ENCODE results near the gene DMRT1.

DNA sequence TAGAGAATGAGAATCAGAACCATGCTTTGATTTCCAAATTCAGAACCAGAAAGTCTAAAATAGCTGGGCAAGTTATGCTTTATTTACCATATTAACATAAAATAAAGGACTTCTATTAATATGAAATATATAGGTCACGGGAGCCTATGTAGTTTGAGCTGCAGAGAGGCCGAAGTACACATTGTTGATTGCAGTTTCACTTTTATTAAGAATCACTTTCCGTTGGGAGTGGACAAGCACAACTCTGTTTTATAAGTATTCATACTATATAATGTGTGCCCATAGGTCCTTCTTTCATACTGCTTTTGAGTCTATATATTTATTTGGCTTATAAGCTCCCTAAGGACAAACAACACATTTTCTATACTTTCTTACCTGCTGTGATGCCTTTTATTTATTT, 76.2 kb downstream of the DMRT1 start:
- TF ChIP-seq, protein P1, sequence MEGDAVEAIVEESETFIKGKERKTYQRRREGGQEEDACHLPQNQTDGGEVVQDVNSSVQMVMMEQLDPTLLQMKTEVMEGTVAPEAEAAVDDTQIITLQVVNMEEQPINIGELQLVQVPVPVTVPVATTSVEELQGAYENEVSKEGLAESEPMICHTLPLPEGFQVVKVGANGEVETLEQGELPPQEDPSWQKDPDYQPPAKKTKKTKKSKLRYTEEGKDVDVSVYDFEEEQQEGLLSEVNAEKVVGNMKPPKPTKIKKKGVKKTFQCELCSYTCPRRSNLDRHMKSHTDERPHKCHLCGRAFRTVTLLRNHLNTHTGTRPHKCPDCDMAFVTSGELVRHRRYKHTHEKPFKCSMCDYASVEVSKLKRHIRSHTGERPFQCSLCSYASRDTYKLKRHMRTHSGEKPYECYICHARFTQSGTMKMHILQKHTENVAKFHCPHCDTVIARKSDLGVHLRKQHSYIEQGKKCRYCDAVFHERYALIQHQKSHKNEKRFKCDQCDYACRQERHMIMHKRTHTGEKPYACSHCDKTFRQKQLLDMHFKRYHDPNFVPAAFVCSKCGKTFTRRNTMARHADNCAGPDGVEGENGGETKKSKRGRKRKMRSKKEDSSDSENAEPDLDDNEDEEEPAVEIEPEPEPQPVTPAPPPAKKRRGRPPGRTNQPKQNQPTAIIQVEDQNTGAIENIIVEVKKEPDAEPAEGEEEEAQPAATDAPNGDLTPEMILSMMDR (conservative IDR thresholded peaks at IDR 0.05; ENCODE audit: low read depth, low read length), result no peak
- TF ChIP-seq EZH2 (IDR thresholded peaks at IDR 0.05; ENCODE audit: borderline replicate concordance, low read depth, low read length, poor library complexity, severe bottlenecking), result no peak

Data from A673 (cell line).